ENCODE results near the gene STK24.

DNA sequence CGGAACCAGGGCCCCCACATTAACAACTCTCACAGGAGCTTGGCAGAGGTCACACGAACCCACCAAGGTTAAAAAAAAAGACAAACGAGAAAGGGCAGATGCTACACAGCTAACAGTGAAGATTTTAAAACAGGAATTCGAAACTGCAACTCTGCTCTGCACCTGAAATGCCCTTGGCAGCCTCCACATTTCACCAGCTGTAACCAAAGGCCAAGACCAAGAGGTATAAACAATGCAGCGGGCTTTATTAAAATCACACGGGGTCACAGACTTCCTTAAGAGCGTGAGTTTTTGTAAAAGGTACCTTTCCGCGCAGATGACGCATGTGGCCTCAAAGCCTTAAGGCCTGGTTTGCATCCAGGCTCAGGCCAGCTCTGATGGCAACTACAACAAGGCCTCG, 88.2 kb downstream of the STK24 start:
- TF ChIP-seq, protein P1, sequence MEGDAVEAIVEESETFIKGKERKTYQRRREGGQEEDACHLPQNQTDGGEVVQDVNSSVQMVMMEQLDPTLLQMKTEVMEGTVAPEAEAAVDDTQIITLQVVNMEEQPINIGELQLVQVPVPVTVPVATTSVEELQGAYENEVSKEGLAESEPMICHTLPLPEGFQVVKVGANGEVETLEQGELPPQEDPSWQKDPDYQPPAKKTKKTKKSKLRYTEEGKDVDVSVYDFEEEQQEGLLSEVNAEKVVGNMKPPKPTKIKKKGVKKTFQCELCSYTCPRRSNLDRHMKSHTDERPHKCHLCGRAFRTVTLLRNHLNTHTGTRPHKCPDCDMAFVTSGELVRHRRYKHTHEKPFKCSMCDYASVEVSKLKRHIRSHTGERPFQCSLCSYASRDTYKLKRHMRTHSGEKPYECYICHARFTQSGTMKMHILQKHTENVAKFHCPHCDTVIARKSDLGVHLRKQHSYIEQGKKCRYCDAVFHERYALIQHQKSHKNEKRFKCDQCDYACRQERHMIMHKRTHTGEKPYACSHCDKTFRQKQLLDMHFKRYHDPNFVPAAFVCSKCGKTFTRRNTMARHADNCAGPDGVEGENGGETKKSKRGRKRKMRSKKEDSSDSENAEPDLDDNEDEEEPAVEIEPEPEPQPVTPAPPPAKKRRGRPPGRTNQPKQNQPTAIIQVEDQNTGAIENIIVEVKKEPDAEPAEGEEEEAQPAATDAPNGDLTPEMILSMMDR (IDR thresholded peaks at IDR 0.05) = no peak
- TF ChIP-seq EP300 (IDR thresholded peaks at IDR 0.05) (no peak), POLR2A (IDR thresholded peaks at IDR 0.05) (no peak)

Measured in tibial nerve (tissue), 4 donors.